Measurements from ENCODE around the gene SPOCK3. TPM values are rescaled to one million over a fixed set of nuclear protein-coding genes. Genes with fewer than 3 reads are reported as not detected.

The SPOCK3 gene
- total RNA-seq, 1 donor from 2014 or later = 0.53 TPM

GRCh38 chr4:166827167-166827566, 407.1 kb downstream of the SPOCK3 start:
- Histone ChIP-seq H3K4me3 (ENCODE audit: low read depth, low read length) (no peak overlapping the region), H3K36me3 (ENCODE audit: control insufficient read depth, insufficient read depth, low read length) (no peaks in the 10 kb centered on the region), H3K27me3 (ENCODE audit: control insufficient read depth, insufficient read depth, low read length) (no peaks in the 10 kb centered on the region)
- DNase-seq (ENCODE audit: low read depth) (no peak), FAIRE-seq (no peak)
- TF ChIP-seq CTCF (IDR thresholded peaks at IDR 0.05; ENCODE audit: insufficient read depth, low read length, severe bottlenecking) = no peak

- FAIRE-seq (no peak), DNase-seq (ENCODE audit: low read depth) (no peak)
- Histone ChIP-seq H3K4me3 (ENCODE audit: low read depth, low read length) (no peak overlapping the region), H3K36me3 (ENCODE audit: control insufficient read depth, insufficient read depth, low read length) (no peaks in the 10 kb centered on the region), H3K27me3 (ENCODE audit: control insufficient read depth, insufficient read depth, low read length) (no peaks in the 10 kb centered on the region)
- TF ChIP-seq CTCF (IDR thresholded peaks at IDR 0.05; ENCODE audit: insufficient read depth, low read length, severe bottlenecking) = no peak
Measured at GRCh38 chr4:166823848-166824247, 410.4 kb downstream of the SPOCK3 start.

DNA sequence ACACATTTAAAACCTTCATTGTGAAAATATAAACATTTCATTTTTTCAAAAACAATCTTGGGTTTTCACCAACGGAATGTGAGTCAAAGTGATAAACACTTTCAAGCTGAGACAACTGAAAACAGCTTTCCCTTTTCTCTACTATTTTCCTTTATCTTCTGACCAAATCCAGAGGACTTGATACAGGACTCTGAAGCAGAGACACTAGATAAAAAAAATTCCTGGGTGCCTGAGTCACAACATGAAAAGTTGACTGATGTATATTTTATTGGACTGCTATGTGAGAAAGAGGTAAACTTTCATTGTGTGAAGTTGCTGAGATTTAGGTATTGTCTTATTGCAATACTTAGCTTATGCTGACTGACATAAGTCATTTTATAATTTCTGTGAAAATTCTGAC, 411.2 kb downstream of the SPOCK3 start:
- Histone ChIP-seq H3K27me3 (ENCODE audit: control insufficient read depth, insufficient read depth, low read length) (no peaks in the 10 kb centered on the region), H3K4me3 (ENCODE audit: low read depth, low read length) (no peak overlapping the region), H3K36me3 (ENCODE audit: control insufficient read depth, insufficient read depth, low read length) (no peaks in the 10 kb centered on the region)
- no peak for TF ChIP-seq CTCF (IDR thresholded peaks at IDR 0.05; ENCODE audit: insufficient read depth, low read length, severe bottlenecking)
- no peak for DNase-seq (ENCODE audit: low read depth)
- FAIRE-seq = no peak

GRCh38 chr4:166822386-166822785, 411.9 kb downstream of the SPOCK3 start:
- no peaks in the 10 kb centered on the region for H3K36me3 ChIP-seq (ENCODE audit: control insufficient read depth, insufficient read depth, low read length)
- DNase-seq (ENCODE audit: low read depth) (no peak), FAIRE-seq (no peak)
- H3K4me3 ChIP-seq (ENCODE audit: low read depth, low read length) = no peak overlapping the region
- no peak for TF ChIP-seq CTCF (IDR thresholded peaks at IDR 0.05; ENCODE audit: insufficient read depth, low read length, severe bottlenecking)
- H3K27me3 ChIP-seq (ENCODE audit: control insufficient read depth, insufficient read depth, low read length) = no peaks in the 10 kb centered on the region

DNA sequence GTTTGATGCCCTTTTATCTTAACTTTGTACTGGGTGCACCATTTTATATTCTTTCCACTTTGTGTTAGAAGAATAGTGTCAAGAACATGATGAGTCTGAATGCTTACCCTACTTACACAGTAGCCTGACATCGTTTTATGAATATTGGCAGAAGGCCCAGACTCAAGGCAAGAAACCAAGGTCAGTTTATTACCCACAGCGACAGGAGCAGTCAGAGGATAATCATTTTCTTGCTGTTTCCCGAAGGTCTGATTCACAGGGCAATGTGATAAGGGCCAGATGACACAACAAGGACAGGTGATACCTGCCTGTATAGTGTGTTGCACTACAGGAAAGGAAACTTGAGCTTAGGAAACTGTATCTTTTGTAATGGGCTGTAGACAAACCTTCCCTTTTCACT, 417.4 kb downstream of the SPOCK3 start:
- no peaks in the 10 kb centered on the region for H3K36me3 ChIP-seq (ENCODE audit: control insufficient read depth, insufficient read depth, low read length)
- no peaks in the 10 kb centered on the region for H3K27me3 ChIP-seq (ENCODE audit: control insufficient read depth, insufficient read depth, low read length)
- no peak overlapping the region for H3K4me3 ChIP-seq (ENCODE audit: low read depth, low read length)
- DNase-seq (ENCODE audit: low read depth) (peak; percentile 86), FAIRE-seq (no peak)
- no peak for TF ChIP-seq CTCF (IDR thresholded peaks at IDR 0.05; ENCODE audit: insufficient read depth, low read length, severe bottlenecking)

GRCh38 chr4:166808380-166808779, 425.9 kb downstream of the SPOCK3 start:
- FAIRE-seq (no peak), DNase-seq (ENCODE audit: low read depth) (no peak)
- Histone ChIP-seq H3K4me3 (ENCODE audit: low read depth, low read length) (no peak overlapping the region), H3K27me3 (ENCODE audit: control insufficient read depth, insufficient read depth, low read length) (no peaks in the 10 kb centered on the region), H3K36me3 (ENCODE audit: control insufficient read depth, insufficient read depth, low read length) (no peaks in the 10 kb centered on the region)
- no peak for TF ChIP-seq CTCF (IDR thresholded peaks at IDR 0.05; ENCODE audit: insufficient read depth, low read length, severe bottlenecking)
